DND-41 (cell line): ENCODE measurements around the gene ZCCHC8.
"Not testable (repeated sequence)": the region's sequence is repeated elsewhere in the genome, so short reads cannot be mapped to it uniquely, and the experiment has no call there.

ENCODE experiments used
- ATAC-seq: fragments of 200-7000 bp; cut with Tn5 transposase; 3 replicates; pipeline ENCODE4 v1.9.1; 2021; ENCODE audit warnings: low read depth; ENCODE audit not compliant: insufficient read depth
- DNase-seq: peaks from one replicate; pipeline ENCODE4 v3.0.0-alpha.2; 2020
- H2AFZ ChIP-seq: 2 replicates; pipeline ENCODE4 v1.6.0; 2012; ENCODE audit warnings: low read depth, low read length
- H3K27ac ChIP-seq: 2 replicates; pipeline ENCODE4 v1.5.1; 2012; ENCODE audit warnings: low read length, inconsistent platforms
- H3K27me3 ChIP-seq: fragments of 200-600 bp; sonication (generic); 2 replicates; pipeline ENCODE4 v1.6.0; 2012; ENCODE audit warnings: low read length, mild to moderate bottlenecking, inconsistent platforms; ENCODE audit not compliant: insufficient read depth, poor library complexity
- H3K36me3 ChIP-seq: 2 replicates; pipeline ENCODE4 v1.5.1; 2012; ENCODE audit warnings: low read length, inconsistent platforms; ENCODE audit not compliant: insufficient read depth
- H3K4me1 ChIP-seq: 2 replicates; pipeline ENCODE4 v1.5.1; 2012; ENCODE audit warnings: mild to moderate bottlenecking, low read length; ENCODE audit not compliant: insufficient read depth
- H3K4me2 ChIP-seq: 2 replicates; pipeline ENCODE4 v1.6.0; 2012; ENCODE audit warnings: mild to moderate bottlenecking, moderate library complexity, low read length, inconsistent platforms; ENCODE audit not compliant: insufficient read depth
- H3K4me3 ChIP-seq, 2 experiments: fragments of 200-600 bp in 1 of 2; shearing (Covaris generic) in 1 of 2; 2 replicates each; pipeline ENCODE4 v1.5.1; 2012 to 2016; ENCODE audit warnings: inconsistent platforms in 2 of 2, low read length in 2 of 2, mild to moderate bottlenecking in 2 of 2, low read depth in 1 of 2, moderate library complexity in 1 of 2
- H3K79me2 ChIP-seq: 2 replicates; pipeline ENCODE4 v1.6.0; 2012; ENCODE audit warnings: low read length, inconsistent platforms; ENCODE audit not compliant: insufficient read depth
- H3K9ac ChIP-seq: 2 replicates; pipeline ENCODE4 v1.6.0; 2012; ENCODE audit warnings: low read depth, mild to moderate bottlenecking, inconsistent platforms, low read length, moderate library complexity
- H3K9me3 ChIP-seq: 2 replicates; pipeline ENCODE4 v1.5.1; 2012; ENCODE audit warnings: low read length, moderate library complexity, mild to moderate bottlenecking, inconsistent platforms; ENCODE audit not compliant: insufficient read depth, severe bottlenecking
- H4K20me1 ChIP-seq: 2 replicates; pipeline ENCODE4 v1.6.0; 2012; ENCODE audit warnings: low read length; ENCODE audit not compliant: insufficient read depth
- EZH2 ChIP-seq: IDR thresholded peaks from 3 replicates; pipeline ENCODE4 v1.6.1; 2012; ENCODE audit warnings: borderline replicate concordance, low read depth, mild to moderate bottlenecking, moderate library complexity, low read length, inconsistent platforms; ENCODE audit not compliant: severe bottlenecking
- TF ChIP-seq, protein P1 (sequence below): IDR thresholded peaks from 2 replicates; pipeline ENCODE4 v1.5.1; 2012; ENCODE audit warnings: borderline replicate concordance, low read length, moderate library complexity, mild to moderate bottlenecking; ENCODE audit not compliant: poor library complexity, severe bottlenecking; ENCODE audit errors: extremely low read depth

Gene ZCCHC8

GRCh38 chr12:122467983-122468382 is 32.7 kb downstream of the ZCCHC8 start:
- DNase-seq, result no peak
- no peak overlapping the region for H3K4me3 ChIP-seq
- no peaks in the 10 kb centered on the region for H4K20me1 ChIP-seq
- H2AFZ ChIP-seq, result no peak overlapping the region
- H3K4me2 ChIP-seq, result no peak overlapping the region
- H3K79me2 ChIP-seq, result no peaks in the 10 kb centered on the region
- no peak for ATAC-seq
- H3K9ac ChIP-seq, result no peak overlapping the region
- H3K27me3 ChIP-seq, result no peaks in the 10 kb centered on the region
- H3K36me3 ChIP-seq, result peaks cover 11% of the 10 kb centered on the region; the same call in 1 of the 2 replicates
- TF ChIP-seq, protein P1, sequence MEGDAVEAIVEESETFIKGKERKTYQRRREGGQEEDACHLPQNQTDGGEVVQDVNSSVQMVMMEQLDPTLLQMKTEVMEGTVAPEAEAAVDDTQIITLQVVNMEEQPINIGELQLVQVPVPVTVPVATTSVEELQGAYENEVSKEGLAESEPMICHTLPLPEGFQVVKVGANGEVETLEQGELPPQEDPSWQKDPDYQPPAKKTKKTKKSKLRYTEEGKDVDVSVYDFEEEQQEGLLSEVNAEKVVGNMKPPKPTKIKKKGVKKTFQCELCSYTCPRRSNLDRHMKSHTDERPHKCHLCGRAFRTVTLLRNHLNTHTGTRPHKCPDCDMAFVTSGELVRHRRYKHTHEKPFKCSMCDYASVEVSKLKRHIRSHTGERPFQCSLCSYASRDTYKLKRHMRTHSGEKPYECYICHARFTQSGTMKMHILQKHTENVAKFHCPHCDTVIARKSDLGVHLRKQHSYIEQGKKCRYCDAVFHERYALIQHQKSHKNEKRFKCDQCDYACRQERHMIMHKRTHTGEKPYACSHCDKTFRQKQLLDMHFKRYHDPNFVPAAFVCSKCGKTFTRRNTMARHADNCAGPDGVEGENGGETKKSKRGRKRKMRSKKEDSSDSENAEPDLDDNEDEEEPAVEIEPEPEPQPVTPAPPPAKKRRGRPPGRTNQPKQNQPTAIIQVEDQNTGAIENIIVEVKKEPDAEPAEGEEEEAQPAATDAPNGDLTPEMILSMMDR, result no peak
- no peak for TF ChIP-seq EZH2
- no peaks in the 10 kb centered on the region for H3K9me3 ChIP-seq
- no peak overlapping the region for H3K27ac ChIP-seq
- no peaks in the 10 kb centered on the region for H3K4me1 ChIP-seq

- H3K27ac ChIP-seq, H3K27me3 ChIP-seq, H3K79me2 ChIP-seq, H3K4me1 ChIP-seq, H2AFZ ChIP-seq, H4K20me1 ChIP-seq, H3K36me3 ChIP-seq, H3K4me2 ChIP-seq, DNase-seq, H3K4me3 ChIP-seq, ATAC-seq, H3K9me3 ChIP-seq, H3K9ac ChIP-seq: not testable (repeated sequence)
Observed at GRCh38 chr12:122464317-122465042, 36.3 kb downstream of the ZCCHC8 start.

DNA sequence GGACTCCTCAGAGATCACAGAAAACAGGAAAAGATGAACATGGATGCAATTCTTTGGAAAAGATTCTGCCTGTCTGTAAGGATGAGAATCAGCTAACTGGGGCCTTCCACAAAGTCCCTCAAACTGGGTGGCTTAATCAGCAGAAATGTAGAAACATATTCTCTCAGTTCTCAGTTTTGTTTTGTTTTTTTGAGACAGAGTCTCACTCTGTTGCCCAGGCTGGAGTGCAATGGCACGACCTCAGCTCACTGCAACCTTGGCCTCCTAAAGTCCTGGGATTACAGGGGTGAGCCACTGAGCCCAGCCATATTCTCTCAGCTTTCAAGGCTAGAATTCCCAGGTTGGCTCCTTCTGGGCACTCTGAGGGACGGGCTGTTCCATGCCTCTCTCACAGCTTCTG is 40.1 kb downstream of the ZCCHC8 start:
- no peaks in the 10 kb centered on the region for H3K4me1 ChIP-seq
- H4K20me1 ChIP-seq, result no peaks in the 10 kb centered on the region
- H2AFZ ChIP-seq, result no peak overlapping the region
- H3K9me3 ChIP-seq, result no peaks in the 10 kb centered on the region
- DNase-seq (no peak), ATAC-seq (no peak)
- no peaks in the 10 kb centered on the region for H3K79me2 ChIP-seq
- TF ChIP-seq, protein P1, result no peak
- no peak for TF ChIP-seq EZH2
- H3K27me3 ChIP-seq, result no peaks in the 10 kb centered on the region
- H3K36me3 ChIP-seq, result no peaks in the 10 kb centered on the region
- H3K4me3 ChIP-seq, result no peak overlapping the region
- H3K27ac ChIP-seq, result no peak overlapping the region
- no peak overlapping the region for H3K9ac ChIP-seq
- H3K4me2 ChIP-seq, result no peak overlapping the region

- no peak overlapping the region for H3K4me2 ChIP-seq
- no peak overlapping the region for H2AFZ ChIP-seq
- H3K9ac ChIP-seq, result no peak overlapping the region
- no peaks in the 10 kb centered on the region for H3K9me3 ChIP-seq
- DNase-seq, result no peak
- H3K79me2 ChIP-seq, result no peaks in the 10 kb centered on the region
- ATAC-seq, result no peak
- H4K20me1 ChIP-seq, result no peaks in the 10 kb centered on the region
- H3K27ac ChIP-seq, result no peak overlapping the region
- no peaks in the 10 kb centered on the region for H3K4me1 ChIP-seq
- no peak overlapping the region for H3K4me3 ChIP-seq
- H3K36me3 ChIP-seq, result no peaks in the 10 kb centered on the region
- TF ChIP-seq, protein P1, result no peak
- no peak for TF ChIP-seq EZH2
- no peaks in the 10 kb centered on the region for H3K27me3 ChIP-seq
Observed at GRCh38 chr12:122460061-122460460, 40.7 kb downstream of the ZCCHC8 start.
